K562 (cell line): ENCODE results near the gene COP1. TPM values are rescaled to one million over a fixed set of nuclear protein-coding genes. Genes with fewer than 3 reads are reported as not detected.

Source experiments
- ATAC-seq: fragments of 200-7000 bp; cut with Tn5 transposase; 3 replicates; pipeline ENCODE4 v1.9.1; 2020; ENCODE audit warnings: moderate library complexity
- BruUV-seq: library from RNA; stranded (reverse); fragments of 400-500 nt; replicated peaks from 2 replicates; lab custom pipeline; 2021; lab: Mats Ljungman, UMichigan
- CTCF ChIA-PET: fragments of 300-600 bp; formaldehyde crosslinking; extraction: SDS; loops from one replicate; lab custom pipeline; 2021; ENCODE audit warnings: low intra/inter-chr PET ratio; lab: Yijun Ruan, JAX
- POLR2A ChIA-PET: fragments of 300-600, 350-650 bp; sonication (Branson Sonifier 250); formaldehyde crosslinking; extraction: SDS; loops from one replicate; lab custom pipeline; 2021; ENCODE audit warnings: antibody characterized with exemption, inconsistent platforms; lab: Yijun Ruan, JAX
- DNase-seq, 4 experiments: peaks; one replicate each; pipeline versions ENCODE4 v3.0.0 to v3.0.0-alpha.2; 2011 to 2018; ENCODE audit warnings: low spot score in 3 of 4, mixed read lengths in 3 of 4; ENCODE audit errors: extremely low read depth in 1 of 4
- FAIRE-seq: peaks from 2 replicates; lab custom pipeline; 2011; peaks lifted over from hg19 to GRCh38; lab: Jason Lieb, UNC
- H2AFZ ChIP-seq: 2 replicates; pipeline ENCODE4 v1.6.0; 2011; ENCODE audit warnings: low read depth, low read length, control low read depth, inconsistent platforms
- H3K27ac ChIP-seq: fragments of 200-600 bp; 3 replicates; pipeline ENCODE4 v1.8.0; 2011; ENCODE audit warnings: low read depth, mild to moderate bottlenecking, control low read depth, inconsistent platforms, low read length, moderate library complexity, mixed read lengths; ENCODE audit errors: extremely low read depth
- H3K27me3 ChIP-seq, 2 experiments: fragments of 300-600 bp in 1 of 2; 2 replicates in 1 of 2; 3 replicates in 1 of 2; pipeline versions ENCODE4 v1.6.0 to v1.8.0; 2011; ENCODE audit warnings: inconsistent platforms in 2 of 2, low read length in 2 of 2, mild to moderate bottlenecking in 1 of 2, mixed read lengths in 1 of 2, moderate library complexity in 1 of 2; ENCODE audit not compliant: control insufficient read depth in 2 of 2, insufficient read depth in 2 of 2
- H3K36me3 ChIP-seq: fragments of 300-600 bp; 3 replicates; pipeline ENCODE4 v1.8.0; 2011; ENCODE audit warnings: mild to moderate bottlenecking, low read length, inconsistent platforms; ENCODE audit not compliant: control insufficient read depth, insufficient read depth
- H3K4me1 ChIP-seq, 2 experiments: fragments of 200-600 bp in 1 of 2; replicated peaks in 1 of 2; 2 replicates in 1 of 2; 3 replicates in 1 of 2; pipeline versions ENCODE4 v1.5.1 to v1.8.0; 2011; ENCODE audit warnings: inconsistent platforms in 2 of 2, low read length in 2 of 2, mild to moderate bottlenecking in 1 of 2, mixed read lengths in 1 of 2, moderate library complexity in 1 of 2; ENCODE audit not compliant: control insufficient read depth in 2 of 2, insufficient read depth in 2 of 2
- H3K4me2 ChIP-seq: 2 replicates; pipeline ENCODE4 v1.6.1; 2011; ENCODE audit warnings: low read length, control low read depth, inconsistent platforms, mixed read lengths; ENCODE audit not compliant: insufficient read depth
- H3K4me3 ChIP-seq: fragments of 200-600 bp; sonication (generic), shearing (Covaris generic); 2 replicates; pipeline ENCODE4 v1.5.1; 2016; ENCODE audit warnings: control low read depth, inconsistent platforms
- H3K79me2 ChIP-seq: fragments of 200-600 bp; 3 replicates; pipeline ENCODE4 v1.8.0; 2011; ENCODE audit warnings: low read length, inconsistent platforms; ENCODE audit not compliant: control insufficient read depth, insufficient read depth
- H3K9ac ChIP-seq, 2 experiments: 2 replicates each; pipeline versions ENCODE4 v1.6.0 to v1.6.1; 2011; ENCODE audit warnings: low read depth in 2 of 2, low read length in 2 of 2, control low read depth in 1 of 2, inconsistent platforms in 1 of 2, mild to moderate bottlenecking in 1 of 2, mixed read lengths in 1 of 2; ENCODE audit not compliant: insufficient read depth in 1 of 2
- H3K9me1 ChIP-seq: one replicate; pipeline ENCODE4 v1.6.0; 2011; ENCODE audit warnings: inconsistent platforms, mild to moderate bottlenecking, low read length, moderate library complexity; ENCODE audit not compliant: control insufficient read depth, insufficient read depth
- H3K9me3 ChIP-seq: replicated peaks from 2 replicates; pipeline ENCODE4 v1.5.1; 2011; ENCODE audit warnings: low read depth, low read length, inconsistent platforms; ENCODE audit not compliant: control insufficient read depth, insufficient read depth
- H4K20me1 ChIP-seq: replicated peaks from 2 replicates; pipeline ENCODE4 v1.6.1; 2011; ENCODE audit warnings: low read length, inconsistent platforms, mixed read lengths; ENCODE audit not compliant: control insufficient read depth, insufficient read depth
- CTBP1 ChIP-seq: fragments of 450-650 bp; IDR thresholded peaks from 2 replicates; pipeline ENCODE4 v1.6.1; 2016; ENCODE audit warnings: borderline replicate concordance
- HIVEP1 ChIP-seq: fragments of 250-450 bp; sonication (Bioruptor Pico); IDR thresholded peaks from 2 replicates; pipeline ENCODE4 v1.4.0; 2020; ENCODE audit warnings: mild to moderate bottlenecking
- HNRNPH1 ChIP-seq: fragments of 200-400 bp; formaldehyde crosslinking; optimal IDR thresholded peaks from 2 replicates; pipeline ENCODE3; 2017; ENCODE audit warnings: low read depth, mild to moderate bottlenecking, low read length, moderate library complexity
- IFI16 ChIP-seq: fragments of 250-450 bp; sonication (Bioruptor Pico); IDR thresholded peaks from 2 replicates; pipeline ENCODE4 v2.1.2; 2022; ENCODE audit warnings: mild to moderate bottlenecking, inconsistent platforms
- JUN ChIP-seq, 2 experiments: sonication (generic) in 1 of 2; formaldehyde crosslinking in 1 of 2; IDR thresholded peaks; 2 replicates each; pipeline versions ENCODE4 v1.6.1 to v1.8.0; 2012 to 2022; ENCODE audit warnings: borderline replicate concordance in 2 of 2, mild to moderate bottlenecking in 2 of 2, improper control_type of control experiment in 1 of 2, low read depth in 1 of 2, low read length in 1 of 2, missing genetic modification reagents in 1 of 2
- KDM2B ChIP-seq: fragments of 250-450 bp; sonication (Bioruptor Pico); IDR thresholded peaks from 2 replicates; pipeline ENCODE4 v1.8.0; 2021; ENCODE audit warnings: mild to moderate bottlenecking, moderate library complexity
- NCOR1 ChIP-seq: fragments of 450-650 bp; IDR thresholded peaks from 2 replicates; pipeline ENCODE4 v1.6.1; 2016; ENCODE audit warnings: mild to moderate bottlenecking, moderate library complexity
- RAD51 ChIP-seq: fragments of 450-650 bp; IDR thresholded peaks from 2 replicates; pipeline ENCODE4 v1.7.1; 2016; ENCODE audit warnings: low read depth, mild to moderate bottlenecking, borderline replicate concordance
- RFX1 ChIP-seq: fragments of 450-650 bp; IDR thresholded peaks from 2 replicates; pipeline ENCODE4 v1.6.1; 2016; ENCODE audit warnings: mild to moderate bottlenecking, moderate library complexity
- RNF2 ChIP-seq: sonication (generic); IDR thresholded peaks from 2 replicates; pipeline ENCODE4 v1.6.1; 2016
- ZNF347 ChIP-seq: fragments of 450-650 bp; formaldehyde crosslinking; IDR thresholded peaks from 2 replicates; pipeline ENCODE4 v1.4.0; 2020; ENCODE audit warnings: low read depth, mild to moderate bottlenecking, moderate library complexity
- ZNF76 ChIP-seq: fragments of 250-450 bp; sonication (Bioruptor Pico); IDR thresholded peaks from 2 replicates; pipeline ENCODE4 v1.4.0; 2020; ENCODE audit warnings: mild to moderate bottlenecking, moderate library complexity, borderline replicate concordance
- WGBS: fragments of 100-300 bp; shearing (Covaris generic); methylation state at CpG from one replicate; pipeline ENCODE4 v1.1.6; 2016; ENCODE audit warnings: low coverage, mixed read lengths; ENCODE audit not compliant: insufficient coverage; ENCODE audit errors: missing lambda C conversion rate; 5-methylcytosine and 5-hydroxymethylcytosine counted together
- in situ Hi-C: fragments of 300-500 bp; cut with MboI; formaldehyde crosslinking; loops from 4 replicates; pipeline ENCODE4 v1.15.0; 2018; ENCODE audit warnings: inconsistent platforms, mixed read lengths
- intact Hi-C: fragments of 100-400 bp; cut with micrococcal nuclease; formaldehyde crosslinking; loops from 2 replicates; pipeline ENCODE4 v1.14.2; 2022
- polyA plus RNA-seq, 8 experiments: library from polyadenylated mRNA; depleted of rRNA in 4 of 8; stranded (reverse) in 5 of 8; unstranded in 3 of 8; fragments of >200 nt; fragmentation: Nextera tagmentation in 2 of 8; fragmentation: Illumina TruSeq in 1 of 8; extraction: Ambion mirVana in 2 of 8; extraction: Trizol in 1 of 8; gene quantifications; 2 replicates each; pipeline versions ENCODE4 v1.2.1 to v1.2.3, GENCODE V29; 2011 to 2014; ENCODE audit warnings: inconsistent platforms in 1 of 8, missing spikeins in 1 of 8
- total RNA-seq, 7 experiments: library from RNA; depleted of rRNA in 6 of 7; stranded (reverse); fragments of >200 nt in 6 of 7; fragmentation: Illumina TruSeq in 2 of 7; extraction: Trizol in 2 of 7; gene quantifications; 2 replicates each; pipeline versions ENCODE4 v1.2.1 to v1.2.3, GENCODE V29; 2011 to 2021; ENCODE audit warnings: low replicate concordance in 1 of 7
- TF ChIP-seq, protein P1 (sequence below): sonication (generic); formaldehyde crosslinking; IDR thresholded peaks from 2 replicates; pipeline ENCODE4 v1.8.0; 2022; ENCODE audit warnings: mild to moderate bottlenecking, missing genetic modification reagents, borderline replicate concordance
- TF ChIP-seq, protein P2 (sequence below): sonication (generic); formaldehyde crosslinking; IDR thresholded peaks from 2 replicates; pipeline ENCODE4 v1.9.0; 2022; ENCODE audit warnings: mild to moderate bottlenecking, missing genetic modification reagents

The COP1 gene
- total and polyA plus RNA-seq, 9 of the 15 experiments (the other 6 are each of a cell fraction or from before 2014, with no cell fraction given) = 25.8 to 77.7 (median 58.6) TPM

DNA sequence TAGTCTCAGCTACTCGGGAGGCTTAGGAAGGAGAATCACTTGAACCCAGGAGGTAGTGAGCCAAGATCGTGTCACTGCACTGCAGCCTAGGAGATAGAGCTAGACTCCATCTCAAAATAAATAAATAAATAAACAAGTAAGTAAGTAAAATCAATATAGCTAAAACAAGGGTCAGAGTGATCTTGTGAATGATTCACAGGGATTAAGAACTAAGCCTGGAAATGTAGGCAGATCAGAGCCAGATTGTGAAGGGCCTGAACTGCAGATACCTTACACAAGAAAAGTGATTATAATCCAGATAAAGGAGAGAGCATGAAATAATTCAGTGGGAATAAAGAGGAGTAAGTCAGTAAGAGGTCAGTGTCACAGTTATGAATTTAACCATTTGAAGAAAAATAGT is 41.5 kb downstream of the COP1 start:
- Histone ChIP-seq H3K9ac (no peak overlapping the region), H3K79me2 (peaks cover 5% of the 10 kb centered on the region; the same call in 2 of the 3 replicates), H3K4me3 (no peak overlapping the region), H3K36me3 (peaks cover 24% of the 10 kb centered on the region; the same call in 1 of the 3 replicates), H3K9me1 (no peaks in the 10 kb centered on the region), H3K4me2 (no peak overlapping the region), H3K4me1 (no peaks in the 10 kb centered on the region), H3K27ac (no peak overlapping the region), H2AFZ (no peak overlapping the region), H3K9me3 (no peaks in the 10 kb centered on the region), H4K20me1 (no peaks in the 10 kb centered on the region), H3K27me3 (no peaks in the 10 kb centered on the region)
- ChIA-PET CTCF (no interaction called here), POLR2A (interaction anchor here (1.7 kb wide), 1 partner anchor 27 kb away, joined by 3 read pairs; no protein-coding TSS in a partner anchor)
- no TSS peak for BruUV-seq
- TF ChIP-seq ZNF347 (CRISPR knock-in tag) (no peak), RAD51 (no peak), HNRNPH1 (no peak), KDM2B (CRISPR knock-in tag) (no peak), HIVEP1 (no peak)
- intact Hi-C loops (no loop called here), in situ Hi-C loops (no loop called here)
- WGBS = 92% methylated on average over 2 of the region's 2 CpGs
- FAIRE-seq (no peak), ATAC-seq (no peak), DNase-seq (no peak)

DNA sequence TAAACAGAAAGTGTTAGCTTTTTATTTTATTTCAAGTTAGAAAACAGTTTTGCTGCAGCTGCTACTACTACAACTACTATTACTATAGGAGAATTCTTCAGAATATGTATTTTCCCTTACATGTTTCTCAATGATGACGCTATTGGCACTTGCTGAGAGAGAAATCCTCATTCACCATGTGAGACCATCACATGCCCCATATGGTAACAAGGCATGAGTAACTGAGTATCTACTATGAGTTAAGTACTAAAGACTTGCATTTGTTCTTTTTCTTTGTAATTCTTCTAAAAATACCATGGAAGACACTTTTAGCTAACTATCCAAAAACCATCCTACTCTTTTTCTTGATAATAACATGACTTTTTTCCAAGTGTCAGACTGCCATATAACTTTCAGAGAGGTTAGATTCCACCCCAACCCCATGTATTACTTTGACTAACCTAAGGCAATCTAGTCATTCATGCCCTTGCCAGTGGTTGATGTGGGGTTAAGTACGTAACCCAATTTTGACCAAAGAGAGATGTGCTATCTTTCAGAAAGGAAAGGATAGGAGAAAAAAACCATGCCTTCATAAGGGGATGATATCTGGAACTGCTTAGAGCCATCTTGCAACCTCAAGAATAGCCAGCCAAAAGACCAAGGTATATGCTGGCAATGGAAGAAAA is 42.9 kb downstream of the COP1 start:
- H3K9me3 ChIP-seq = no peaks in the 10 kb centered on the region; the same call in 1 of the 2 replicates
- H4K20me1 ChIP-seq = no peaks in the 10 kb centered on the region
- ChIA-PET POLR2A (no interaction called here), CTCF (no interaction called here)
- no peak overlapping the region for H3K4me3 ChIP-seq
- no TSS peak for BruUV-seq
- DNase-seq (no peak), FAIRE-seq (no peak), ATAC-seq (no peak)
- peaks cover 29% of the 10 kb centered on the region; the same call in 2 of the 3 replicates for H3K36me3 ChIP-seq
- no peak overlapping the region for H3K4me2 ChIP-seq
- H3K4me1 ChIP-seq = no peaks in the 10 kb centered on the region
- no peaks in the 10 kb centered on the region for H3K27me3 ChIP-seq
- peaks cover 5% of the 10 kb centered on the region; the same call in 2 of the 3 replicates for H3K79me2 ChIP-seq
- H3K27ac ChIP-seq = no peak overlapping the region
- H2AFZ ChIP-seq = no peak overlapping the region
- no peaks in the 10 kb centered on the region for H3K9me1 ChIP-seq
- in situ Hi-C loops = no loop called here
- intact Hi-C loops = no loop called here
- no peak overlapping the region for H3K9ac ChIP-seq
- 89% methylated on average over 2 of the region's 2 CpGs for WGBS
- TF ChIP-seq RNF2 = no peak
- TF ChIP-seq, protein P1, sequence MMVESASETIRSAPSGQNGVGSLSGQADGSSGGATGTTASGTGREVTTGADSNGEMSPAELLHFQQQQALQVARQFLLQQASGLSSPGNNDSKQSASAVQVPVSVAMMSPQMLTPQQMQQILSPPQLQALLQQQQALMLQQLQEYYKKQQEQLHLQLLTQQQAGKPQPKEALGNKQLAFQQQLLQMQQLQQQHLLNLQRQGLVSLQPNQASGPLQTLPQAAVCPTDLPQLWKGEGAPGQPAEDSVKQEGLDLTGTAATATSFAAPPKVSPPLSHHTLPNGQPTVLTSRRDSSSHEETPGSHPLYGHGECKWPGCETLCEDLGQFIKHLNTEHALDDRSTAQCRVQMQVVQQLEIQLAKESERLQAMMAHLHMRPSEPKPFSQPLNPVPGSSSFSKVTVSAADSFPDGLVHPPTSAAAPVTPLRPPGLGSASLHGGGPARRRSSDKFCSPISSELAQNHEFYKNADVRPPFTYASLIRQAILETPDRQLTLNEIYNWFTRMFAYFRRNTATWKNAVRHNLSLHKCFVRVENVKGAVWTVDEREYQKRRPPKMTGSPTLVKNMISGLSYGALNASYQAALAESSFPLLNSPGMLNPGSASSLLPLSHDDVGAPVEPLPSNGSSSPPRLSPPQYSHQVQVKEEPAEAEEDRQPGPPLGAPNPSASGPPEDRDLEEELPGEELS (CRISPR knock-in tag) = no peak
- TF ChIP-seq JUN (IDR thresholded peaks at IDR 0.05; ENCODE audit: borderline replicate concordance, low read depth, low read length) = no peak
- no peak for TF ChIP-seq JUN (CRISPR knock-in tag; IDR thresholded peaks at IDR 0.05; ENCODE audit: borderline replicate concordance)
- no peak for TF ChIP-seq RFX1
- TF ChIP-seq IFI16 = no peak
- TF ChIP-seq NCOR1 = no peak
- no peak for TF ChIP-seq CTBP1
- TF ChIP-seq ZNF76 (CRISPR knock-in tag) = no peak
- TF ChIP-seq, protein P2, sequence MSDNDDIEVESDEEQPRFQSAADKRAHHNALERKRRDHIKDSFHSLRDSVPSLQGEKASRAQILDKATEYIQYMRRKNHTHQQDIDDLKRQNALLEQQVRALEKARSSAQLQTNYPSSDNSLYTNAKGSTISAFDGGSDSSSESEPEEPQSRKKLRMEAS (CRISPR knock-in tag) = no peak
